ENCODE data around the gene NUTM1.

- no peak for TF ChIP-seq SRF (IDR thresholded peaks at IDR 0.05; ENCODE audit: low read depth)
- no peak for TF ChIP-seq CTCF (IDR thresholded peaks at IDR 0.05 in 2 of 3, conservative IDR thresholded peaks at IDR 0.05 in 1 of 3; ENCODE audit: borderline replicate concordance in 1 of 3, insufficient read depth in 1 of 3, low read depth in 2 of 3, low read length in 2 of 3)
- TF ChIP-seq ZNF274 (IDR thresholded peaks at IDR 0.05; ENCODE audit: low read depth, low read length), result no peak
- no peak for TF ChIP-seq SP1 (IDR thresholded peaks at IDR 0.05; ENCODE audit: low read depth)
- no peak for TF ChIP-seq ZFX (IDR thresholded peaks at IDR 0.05)
- no peak for TF ChIP-seq REST (IDR thresholded peaks at IDR 0.05; ENCODE audit: low read depth)
Measured at GRCh38 chr15:34301058-34301457, 42.1 kb upstream of the NUTM1 start.

Data from HCT116 (cell line).